Lower leg skin (tissue), 4 donors: ENCODE measurements around the gene TMSB15B. TPM values are rescaled to one million over a fixed set of nuclear protein-coding genes. Genes with fewer than 3 reads are reported as not detected.
"Not testable (repeated sequence)": the region's sequence is repeated elsewhere in the genome, so short reads cannot be mapped to it uniquely, and the experiment has no call there.

ENCODE experiments used
- DNase-seq, 2 donors: peaks; one replicate each; pipeline ENCODE4 v3.0.0-alpha.2; 2019; ENCODE audit warnings: low spot score in 2 of 2
- H3K4me3 ChIP-seq: fragments of 200-600 bp; sonication (generic); 2 replicates; pipeline ENCODE4 v1.5.1; 2017; ENCODE audit warnings: mild to moderate bottlenecking, low read depth; ENCODE audit not compliant: poor library complexity, severe bottlenecking
- CTCF ChIP-seq, 3 donors: fragments of 450-650 bp; IDR thresholded peaks; one replicate each; pipeline ENCODE4 v1.5.1; 2016; ENCODE audit warnings: antibody characterized with exemption in 3 of 3, mild to moderate bottlenecking in 3 of 3, moderate library complexity in 2 of 3
- POLR2A ChIP-seq, 2 donors: fragments of 450-650 bp; IDR thresholded peaks; one replicate each; pipeline ENCODE4 v1.6.1; 2016 to 2017; ENCODE audit warnings: antibody characterized with exemption in 2 of 2, mild to moderate bottlenecking in 1 of 2, moderate library complexity in 1 of 2
- WGBS, 2 donors: methylation state at CpG; one replicate each; pipeline ENCODE4 v1.1.5; 2018; 5-methylcytosine and 5-hydroxymethylcytosine counted together
- intact Hi-C: fragments of 100-400 bp; cut with DNase I; formaldehyde crosslinking; loops from one replicate; pipeline ENCODE4 v1.15.0; 2023; ENCODE audit warnings: low total_unique reads
- total RNA-seq, 4 donors: library from RNA; depleted of rRNA; stranded (reverse); fragments of >200 nt; gene quantifications; one replicate each; pipeline ENCODE4 v1.1.0, GENCODE V29; 2016

TMSB15B gene
- total RNA-seq, 4 donors from 2014 or later: 1.1 to 12.1 (median 2.9) TPM; not detected in 1

- H3K4me3 ChIP-seq: no peak overlapping the region
- intact Hi-C loops: no loop called here
- no peak for DNase-seq
- TF ChIP-seq POLR2A (IDR thresholded peaks at IDR 0.05) (no peak), CTCF (IDR thresholded peaks at IDR 0.05) (no peak)
- WGBS, 2 donors: 62 to 74% methylated on average over 4 of the region's 4 CpGs
Measured at GRCh38 chrX:103927030-103927429, 35.4 kb upstream of the TMSB15B start.

- DNase-seq: no peak
- WGBS, 2 donors: 61 to 76% methylated on average over 4 of the region's 4 CpGs
- H3K4me3 ChIP-seq: no peak overlapping the region
- intact Hi-C loops: no loop called here
- no peak for TF ChIP-seq CTCF (IDR thresholded peaks at IDR 0.05)
- TF ChIP-seq POLR2A (IDR thresholded peaks at IDR 0.05): no peak
Measured at GRCh38 chrX:103927633-103928032, 34.8 kb upstream of the TMSB15B start.

GRCh38 chrX:103932133-103932532, 30.3 kb upstream of the TMSB15B start:
- 66 to 77% methylated on average over 4 of the region's 4 CpGs for WGBS, 2 donors
- no peak overlapping the region for H3K4me3 ChIP-seq
- intact Hi-C loops: no loop called here
- no peak for DNase-seq
- no peak for TF ChIP-seq CTCF (IDR thresholded peaks at IDR 0.05)
- no peak for TF ChIP-seq POLR2A (IDR thresholded peaks at IDR 0.05)

GRCh38 chrX:103940257-103940656, 22.2 kb upstream of the TMSB15B start:
- H3K4me3 ChIP-seq, intact Hi-C loops, DNase-seq: not testable (repeated sequence)
- WGBS, 2 donors: 72 to 80% methylated on average over 6 of the region's 6 CpGs

- DNase-seq: no peak
- intact Hi-C loops: no loop called here
- TF ChIP-seq POLR2A (IDR thresholded peaks at IDR 0.05) (no peak), CTCF (IDR thresholded peaks at IDR 0.05) (no peak)
- 8 to 30% methylated on average over 3 of the region's 3 CpGs for whole genome bisulfite sequencing, 2 donors
- no peak overlapping the region for H3K4me3 ChIP-seq
Measured at GRCh38 chrX:103941201-103941975, 21.0 kb upstream of the TMSB15B start.

GRCh38 chrX:103949506-103949905, 12.9 kb upstream of the TMSB15B start:
- no peak overlapping the region for H3K4me3 ChIP-seq
- no peak for DNase-seq
- TF ChIP-seq CTCF (IDR thresholded peaks at IDR 0.05) (no peak), POLR2A (IDR thresholded peaks at IDR 0.05) (no peak)
- intact Hi-C loops: no loop called here
- WGBS, 2 donors: 47 to 94% methylated on average over 1 of the region's 1 CpG
